ENCODE data around the gene GRAMD1C.
"Not testable (repeated sequence)": the region's sequence is repeated elsewhere in the genome, so short reads cannot be mapped to it uniquely, and the experiment has no call there.

Gene GRAMD1C

GRCh38 chr3:113847664-113848461, 9.3 kb downstream of the GRAMD1C start:
- no peaks in the 10 kb centered on the region for H3K27me3 ChIP-seq (ENCODE audit: insufficient read depth, low read length, poor library complexity)
- H2BK15ac ChIP-seq (replicated peaks; ENCODE audit: low read depth): no peak overlapping the region
- no CpG with 5 or more reads among the region's 2 CpGs for WGBS (ENCODE audit: extremely low coverage, insufficient coverage, low lambda C conversion rate)
- H3K4me3 ChIP-seq (ENCODE audit: low read length): no peak overlapping the region
- H3K36me3 ChIP-seq (ENCODE audit: control insufficient read depth, insufficient read depth, low read length): no peaks in the 10 kb centered on the region
- no peaks in the 10 kb centered on the region for H3K79me1 ChIP-seq (ENCODE audit: low read length)
- no peak overlapping the region for H3K27ac ChIP-seq (ENCODE audit: low read depth, low read length)
- H3K18ac ChIP-seq (ENCODE audit: low read length): no peak overlapping the region
- H3K4me2 ChIP-seq (ENCODE audit: low read length): no peak overlapping the region
- H4K5ac ChIP-seq (ENCODE audit: low read length): no peak overlapping the region
- no peak overlapping the region for H3K23ac ChIP-seq (ENCODE audit: low read length)
- no peak overlapping the region for H2BK120ac ChIP-seq (ENCODE audit: low read depth, low read length)
- no peak for DNase-seq
- H2AK5ac ChIP-seq (ENCODE audit: low read length): no peak overlapping the region
- no peak overlapping the region for H3K4ac ChIP-seq (ENCODE audit: low read depth, low read length)
- H3K9ac ChIP-seq (ENCODE audit: low read length): no peak overlapping the region
- no peaks in the 10 kb centered on the region for H3K4me1 ChIP-seq (ENCODE audit: control insufficient read depth, low read depth, low read length)
- H4K8ac ChIP-seq (ENCODE audit: low read depth, low read length): no peak overlapping the region
- no peaks in the 10 kb centered on the region for H3K79me2 ChIP-seq (ENCODE audit: control insufficient read depth, insufficient read depth, low read length)
- no peak overlapping the region for H3K56ac ChIP-seq (ENCODE audit: low read length)
- no peak overlapping the region for H2BK5ac ChIP-seq (ENCODE audit: low read length)

GRCh38 chr3:113849071-113849470, 10.5 kb downstream of the GRAMD1C start:
- not testable (repeated sequence) for H3K4ac ChIP-seq (ENCODE audit: low read depth, low read length); H3K9ac ChIP-seq (ENCODE audit: low read length); H3K4me1 ChIP-seq (ENCODE audit: control insufficient read depth, low read depth, low read length); H4K5ac ChIP-seq (ENCODE audit: low read length); H3K27ac ChIP-seq (ENCODE audit: low read depth, low read length); H3K79me1 ChIP-seq (ENCODE audit: low read length); DNase-seq; H3K23ac ChIP-seq (ENCODE audit: low read length); H3K18ac ChIP-seq (ENCODE audit: low read length); H3K79me2 ChIP-seq (ENCODE audit: control insufficient read depth, insufficient read depth, low read length); H2BK15ac ChIP-seq (replicated peaks; ENCODE audit: low read depth); H3K4me3 ChIP-seq (ENCODE audit: low read length); H2BK5ac ChIP-seq (ENCODE audit: low read length); H3K56ac ChIP-seq (ENCODE audit: low read length); H2AK5ac ChIP-seq (ENCODE audit: low read length); H3K27me3 ChIP-seq (ENCODE audit: insufficient read depth, low read length, poor library complexity); H4K8ac ChIP-seq (ENCODE audit: low read depth, low read length); H3K4me2 ChIP-seq (ENCODE audit: low read length); H2BK120ac ChIP-seq (ENCODE audit: low read depth, low read length); H3K36me3 ChIP-seq (ENCODE audit: control insufficient read depth, insufficient read depth, low read length)
- no CpG with 5 or more reads among the region's 3 CpGs for WGBS (ENCODE audit: extremely low coverage, insufficient coverage, low lambda C conversion rate)

GRCh38 chr3:113849841-113850240, 11.3 kb downstream of the GRAMD1C start:
- H3K4ac ChIP-seq (ENCODE audit: low read depth, low read length); H3K4me1 ChIP-seq (ENCODE audit: control insufficient read depth, low read depth, low read length); H3K27ac ChIP-seq (ENCODE audit: low read depth, low read length); H3K4me2 ChIP-seq (ENCODE audit: low read length); H4K8ac ChIP-seq (ENCODE audit: low read depth, low read length); H3K18ac ChIP-seq (ENCODE audit: low read length); H4K5ac ChIP-seq (ENCODE audit: low read length); H3K36me3 ChIP-seq (ENCODE audit: control insufficient read depth, insufficient read depth, low read length); H2BK120ac ChIP-seq (ENCODE audit: low read depth, low read length); H3K79me1 ChIP-seq (ENCODE audit: low read length); H3K27me3 ChIP-seq (ENCODE audit: insufficient read depth, low read length, poor library complexity); H2BK5ac ChIP-seq (ENCODE audit: low read length); H2BK15ac ChIP-seq (replicated peaks; ENCODE audit: low read depth); H3K56ac ChIP-seq (ENCODE audit: low read length); H3K23ac ChIP-seq (ENCODE audit: low read length); H2AK5ac ChIP-seq (ENCODE audit: low read length); H3K9ac ChIP-seq (ENCODE audit: low read length); DNase-seq; H3K4me3 ChIP-seq (ENCODE audit: low read length); H3K79me2 ChIP-seq (ENCODE audit: control insufficient read depth, insufficient read depth, low read length): not testable (repeated sequence)
- WGBS (ENCODE audit: extremely low coverage, insufficient coverage, low lambda C conversion rate): no CpG with 5 or more reads among the region's 22 CpGs

GRCh38 chr3:113850391-113850790, 11.8 kb downstream of the GRAMD1C start:
- not testable (repeated sequence) for H2BK5ac ChIP-seq (ENCODE audit: low read length); H3K79me2 ChIP-seq (ENCODE audit: control insufficient read depth, insufficient read depth, low read length); H2BK15ac ChIP-seq (replicated peaks; ENCODE audit: low read depth); H3K4me3 ChIP-seq (ENCODE audit: low read length); H3K27me3 ChIP-seq (ENCODE audit: insufficient read depth, low read length, poor library complexity); H3K4me1 ChIP-seq (ENCODE audit: control insufficient read depth, low read depth, low read length); DNase-seq; H3K27ac ChIP-seq (ENCODE audit: low read depth, low read length); H3K4me2 ChIP-seq (ENCODE audit: low read length); H2AK5ac ChIP-seq (ENCODE audit: low read length); H3K36me3 ChIP-seq (ENCODE audit: control insufficient read depth, insufficient read depth, low read length); H3K18ac ChIP-seq (ENCODE audit: low read length); H4K8ac ChIP-seq (ENCODE audit: low read depth, low read length); H3K4ac ChIP-seq (ENCODE audit: low read depth, low read length); H3K79me1 ChIP-seq (ENCODE audit: low read length); H4K5ac ChIP-seq (ENCODE audit: low read length); H3K56ac ChIP-seq (ENCODE audit: low read length); H3K9ac ChIP-seq (ENCODE audit: low read length); H3K23ac ChIP-seq (ENCODE audit: low read length); H2BK120ac ChIP-seq (ENCODE audit: low read depth, low read length)
- WGBS (ENCODE audit: extremely low coverage, insufficient coverage, low lambda C conversion rate): no CpG with 5 or more reads among the region's 9 CpGs

GRCh38 chr3:113852506-113852905, 13.9 kb downstream of the GRAMD1C start:
- no peak overlapping the region for H3K4me2 ChIP-seq (ENCODE audit: low read length)
- H2BK15ac ChIP-seq (replicated peaks; ENCODE audit: low read depth): no peak overlapping the region
- H3K27ac ChIP-seq (ENCODE audit: low read depth, low read length): no peak overlapping the region
- WGBS (ENCODE audit: extremely low coverage, insufficient coverage, low lambda C conversion rate): no CpG with 5 or more reads among the region's 3 CpGs
- H3K4ac ChIP-seq (ENCODE audit: low read depth, low read length): no peak overlapping the region
- H3K18ac ChIP-seq (ENCODE audit: low read length): no peak overlapping the region
- no peak overlapping the region for H3K56ac ChIP-seq (ENCODE audit: low read length)
- H4K8ac ChIP-seq (ENCODE audit: low read depth, low read length): no peak overlapping the region
- H3K4me1 ChIP-seq (ENCODE audit: control insufficient read depth, low read depth, low read length): no peaks in the 10 kb centered on the region
- DNase-seq: peak; percentile 11
- no peak overlapping the region for H3K4me3 ChIP-seq (ENCODE audit: low read length)
- no peaks in the 10 kb centered on the region for H3K79me2 ChIP-seq (ENCODE audit: control insufficient read depth, insufficient read depth, low read length)
- no peaks in the 10 kb centered on the region for H3K79me1 ChIP-seq (ENCODE audit: low read length)
- H2BK5ac ChIP-seq (ENCODE audit: low read length): no peak overlapping the region
- no peaks in the 10 kb centered on the region for H3K36me3 ChIP-seq (ENCODE audit: control insufficient read depth, insufficient read depth, low read length)
- H4K5ac ChIP-seq (ENCODE audit: low read length): no peak overlapping the region
- H2BK120ac ChIP-seq (ENCODE audit: low read depth, low read length): no peak overlapping the region
- no peak overlapping the region for H3K9ac ChIP-seq (ENCODE audit: low read length)
- no peaks in the 10 kb centered on the region for H3K27me3 ChIP-seq (ENCODE audit: insufficient read depth, low read length, poor library complexity)
- H3K23ac ChIP-seq (ENCODE audit: low read length): no peak overlapping the region
- no peak overlapping the region for H2AK5ac ChIP-seq (ENCODE audit: low read length)

- H3K4ac ChIP-seq (ENCODE audit: low read depth, low read length): no peak overlapping the region
- H4K8ac ChIP-seq (ENCODE audit: low read depth, low read length): no peak overlapping the region
- no peaks in the 10 kb centered on the region for H3K4me1 ChIP-seq (ENCODE audit: control insufficient read depth, low read depth, low read length)
- no peak overlapping the region for H3K4me2 ChIP-seq (ENCODE audit: low read length)
- H2BK120ac ChIP-seq (ENCODE audit: low read depth, low read length): no peak overlapping the region
- H2BK5ac ChIP-seq (ENCODE audit: low read length): no peak overlapping the region
- no peak overlapping the region for H3K18ac ChIP-seq (ENCODE audit: low read length)
- no peak overlapping the region for H3K9ac ChIP-seq (ENCODE audit: low read length)
- H2AK5ac ChIP-seq (ENCODE audit: low read length): no peak overlapping the region
- no CpG with 5 or more reads among the region's 4 CpGs for WGBS (ENCODE audit: extremely low coverage, insufficient coverage, low lambda C conversion rate)
- no peak overlapping the region for H3K27ac ChIP-seq (ENCODE audit: low read depth, low read length)
- H3K4me3 ChIP-seq (ENCODE audit: low read length): no peak overlapping the region
- no peak overlapping the region for H3K56ac ChIP-seq (ENCODE audit: low read length)
- H2BK15ac ChIP-seq (replicated peaks; ENCODE audit: low read depth): no peak overlapping the region
- no peak for DNase-seq
- no peaks in the 10 kb centered on the region for H3K79me2 ChIP-seq (ENCODE audit: control insufficient read depth, insufficient read depth, low read length)
- no peak overlapping the region for H3K23ac ChIP-seq (ENCODE audit: low read length)
- no peaks in the 10 kb centered on the region for H3K79me1 ChIP-seq (ENCODE audit: low read length)
- no peaks in the 10 kb centered on the region for H3K36me3 ChIP-seq (ENCODE audit: control insufficient read depth, insufficient read depth, low read length)
- no peaks in the 10 kb centered on the region for H3K27me3 ChIP-seq (ENCODE audit: insufficient read depth, low read length, poor library complexity)
- H4K5ac ChIP-seq (ENCODE audit: low read length): no peak overlapping the region
Measured at GRCh38 chr3:113867506-113867905, 28.9 kb downstream of the GRAMD1C start.
